Esophagus squamous epithelium (tissue), 5 donors: ENCODE results near the gene SHISA6. TPM values are rescaled to one million over a fixed set of nuclear protein-coding genes. Genes with fewer than 3 reads are reported as not detected.

Experiments
- DNase-seq: peaks from one replicate; lab custom pipeline; 2025; lab: John Stamatoyannopoulos, UW
- H3K27ac ChIP-seq, 4 donors: fragments of 200-600 bp; sonication (generic); one replicate each; pipeline ENCODE4 v1.5.1; 2016 to 2019; ENCODE audit warnings: mild to moderate bottlenecking in 1 of 4
- H3K27me3 ChIP-seq, 4 donors: fragments of 200-600 bp; sonication (generic); 1 replicate in 3 of 4; 2 replicates in 1 of 4; pipeline versions ENCODE4 v1.5.1 to v1.6.0; 2017 to 2021; ENCODE audit warnings: antibody characterized with exemption in 1 of 4
- H3K36me3 ChIP-seq, 3 donors: fragments of 200-600 bp; sonication (generic); one replicate each; pipeline ENCODE4 v1.5.1; 2016 to 2019
- H3K4me1 ChIP-seq, 3 donors: fragments of 200-600 bp; sonication (generic); one replicate each; pipeline ENCODE4 v1.5.1; 2017 to 2019
- H3K4me3 ChIP-seq, 4 donors: fragments of 200-600 bp; sonication (generic); 1 replicate in 3 of 4; 2 replicates in 1 of 4; pipeline ENCODE4 v1.5.1; 2016 to 2019; ENCODE audit warnings: mild to moderate bottlenecking in 2 of 4, moderate library complexity in 1 of 4
- H3K9me3 ChIP-seq, 3 donors: fragments of 200-600 bp; sonication (generic); one replicate each; pipeline ENCODE4 v1.5.1; 2016 to 2019
- POLR2A ChIP-seq, 4 donors: fragments of 450-650 bp; IDR thresholded peaks; one replicate each; pipeline ENCODE4 v1.6.1; 2017; ENCODE audit warnings: antibody characterized with exemption in 4 of 4, mild to moderate bottlenecking in 4 of 4, moderate library complexity in 3 of 4
- WGBS, 2 donors: methylation state at CpG; one replicate each; pipeline ENCODE4 v1.1.5; 2018; 5-methylcytosine and 5-hydroxymethylcytosine counted together
- intact Hi-C: fragments of 100-400 bp; cut with DNase I; formaldehyde crosslinking; loops from one replicate; pipeline ENCODE4 v1.15.0; 2022
- total RNA-seq, 4 donors: library from RNA; depleted of rRNA; stranded (reverse); fragments of >200 nt; gene quantifications; one replicate each; pipeline ENCODE4 v1.1.0, GENCODE V29; 2016
- TF ChIP-seq, protein P1 (sequence below), 6 experiments: fragments of 450-650 bp in 4 of 6; fragments of 200-600 bp in 2 of 6; sonication (generic) in 2 of 6; IDR thresholded peaks; one replicate each; pipeline ENCODE4 v1.5.1; 2016 to 2019; ENCODE audit warnings: antibody characterized with exemption in 6 of 6, mild to moderate bottlenecking in 4 of 6, moderate library complexity in 4 of 6
- donor health status: DM: yes; HTN: yes; CAD: no.

SHISA6 gene
- total RNA-seq, 4 donors from 2014 or later = 0.19 to 1.5 (median 0.71) TPM

DNA sequence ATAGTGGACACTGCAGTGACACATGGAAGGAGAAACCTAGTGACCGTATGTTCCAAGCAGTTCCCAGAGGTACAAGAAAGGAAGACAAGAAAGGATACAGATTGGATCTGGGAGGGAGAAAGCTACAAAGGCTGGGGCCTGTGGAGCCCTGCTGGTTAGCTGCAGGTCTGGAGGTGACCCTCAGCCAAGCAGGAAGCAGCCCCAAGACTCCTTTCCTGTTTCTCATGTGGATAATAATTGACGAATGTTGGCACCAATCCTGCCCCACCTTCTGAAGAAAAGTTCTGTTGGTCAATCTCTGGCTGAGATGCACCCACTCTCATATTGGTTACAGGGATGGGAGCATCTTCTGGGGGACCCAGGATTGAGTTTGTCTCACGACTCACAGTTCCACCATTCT lies 99.8 kb downstream of the SHISA6 start:
- Histone ChIP-seq H3K9me3 (no peaks in the 10 kb centered on the region), H3K27me3 (no peaks in the 10 kb centered on the region), H3K27ac (no peak overlapping the region), H3K4me3 (no peak overlapping the region), H3K36me3 (no peaks in the 10 kb centered on the region), H3K4me1 (no peaks in the 10 kb centered on the region)
- no peak for TF ChIP-seq POLR2A (IDR thresholded peaks at IDR 0.05)
- TF ChIP-seq, protein P1, sequence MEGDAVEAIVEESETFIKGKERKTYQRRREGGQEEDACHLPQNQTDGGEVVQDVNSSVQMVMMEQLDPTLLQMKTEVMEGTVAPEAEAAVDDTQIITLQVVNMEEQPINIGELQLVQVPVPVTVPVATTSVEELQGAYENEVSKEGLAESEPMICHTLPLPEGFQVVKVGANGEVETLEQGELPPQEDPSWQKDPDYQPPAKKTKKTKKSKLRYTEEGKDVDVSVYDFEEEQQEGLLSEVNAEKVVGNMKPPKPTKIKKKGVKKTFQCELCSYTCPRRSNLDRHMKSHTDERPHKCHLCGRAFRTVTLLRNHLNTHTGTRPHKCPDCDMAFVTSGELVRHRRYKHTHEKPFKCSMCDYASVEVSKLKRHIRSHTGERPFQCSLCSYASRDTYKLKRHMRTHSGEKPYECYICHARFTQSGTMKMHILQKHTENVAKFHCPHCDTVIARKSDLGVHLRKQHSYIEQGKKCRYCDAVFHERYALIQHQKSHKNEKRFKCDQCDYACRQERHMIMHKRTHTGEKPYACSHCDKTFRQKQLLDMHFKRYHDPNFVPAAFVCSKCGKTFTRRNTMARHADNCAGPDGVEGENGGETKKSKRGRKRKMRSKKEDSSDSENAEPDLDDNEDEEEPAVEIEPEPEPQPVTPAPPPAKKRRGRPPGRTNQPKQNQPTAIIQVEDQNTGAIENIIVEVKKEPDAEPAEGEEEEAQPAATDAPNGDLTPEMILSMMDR (IDR thresholded peaks at IDR 0.05) = no peak
- intact Hi-C loops = no loop called here
- no peak for DNase-seq
- WGBS, 2 donors = 55 to 70% methylated on average over 3 of the region's 3 CpGs

DNA sequence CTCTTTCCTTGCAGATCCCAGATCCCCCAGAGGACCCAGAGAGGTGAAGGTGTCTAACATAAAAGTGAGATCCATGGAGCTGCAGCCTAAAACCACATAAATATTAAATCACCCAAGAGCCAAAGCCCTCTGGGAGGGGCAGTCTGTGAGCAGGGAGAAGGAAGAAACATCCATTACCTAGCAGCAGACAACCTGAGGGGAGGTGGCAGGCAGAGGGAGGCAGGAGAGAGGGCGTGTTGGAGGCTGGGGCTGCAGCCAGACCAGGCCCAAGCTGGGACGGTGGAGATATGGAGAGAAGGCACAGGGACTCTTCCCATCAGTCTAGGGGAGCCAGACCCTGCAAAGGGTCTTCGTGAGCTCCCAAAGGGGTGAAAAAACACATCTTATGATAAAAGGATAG lies 101.1 kb downstream of the SHISA6 start:
- no peaks in the 10 kb centered on the region for H3K36me3 ChIP-seq
- no peak for DNase-seq
- WGBS, 2 donors = 31 to 72% methylated on average over 3 of the region's 3 CpGs
- no peaks in the 10 kb centered on the region for H3K27me3 ChIP-seq
- TF ChIP-seq POLR2A (IDR thresholded peaks at IDR 0.05) = no peak
- TF ChIP-seq, protein P1 (IDR thresholded peaks at IDR 0.05) = no peak
- no peaks in the 10 kb centered on the region for H3K9me3 ChIP-seq
- H3K4me1 ChIP-seq = no peaks in the 10 kb centered on the region
- H3K27ac ChIP-seq = no peak overlapping the region
- H3K4me3 ChIP-seq = no peak overlapping the region
- intact Hi-C loops = no loop called here

DNA sequence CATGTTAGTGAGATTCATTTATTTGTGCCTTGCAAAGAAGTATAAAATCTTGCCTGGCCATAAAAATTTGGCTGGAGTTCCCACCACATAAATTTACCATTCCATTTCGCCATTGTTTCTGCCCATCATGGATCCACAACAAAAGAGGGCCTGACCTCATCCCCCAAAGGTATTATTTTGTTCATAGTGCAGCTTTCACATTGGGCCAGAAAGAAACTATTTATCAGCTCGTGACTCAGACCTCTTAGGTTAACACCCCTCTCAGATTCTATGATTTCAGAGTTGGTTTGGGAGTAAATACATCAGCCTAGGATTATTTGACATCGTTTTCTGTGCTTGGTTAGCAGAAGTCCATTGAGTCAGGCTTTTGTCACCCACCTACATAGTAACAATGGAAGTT lies 108.1 kb downstream of the SHISA6 start:
- TF ChIP-seq POLR2A (IDR thresholded peaks at IDR 0.05) = no peak
- TF ChIP-seq, protein P1 (IDR thresholded peaks at IDR 0.05) = no peak
- Histone ChIP-seq H3K36me3 (no peaks in the 10 kb centered on the region), H3K27me3 (no peaks in the 10 kb centered on the region), H3K27ac (no peak overlapping the region), H3K4me1 (no peaks in the 10 kb centered on the region), H3K4me3 (no peak overlapping the region), H3K9me3 (no peaks in the 10 kb centered on the region)
- intact Hi-C loops = no loop called here
- no peak for DNase-seq
- WGBS, 2 donors = 51 to 59% methylated on average over 3 of the region's 3 CpGs

DNA sequence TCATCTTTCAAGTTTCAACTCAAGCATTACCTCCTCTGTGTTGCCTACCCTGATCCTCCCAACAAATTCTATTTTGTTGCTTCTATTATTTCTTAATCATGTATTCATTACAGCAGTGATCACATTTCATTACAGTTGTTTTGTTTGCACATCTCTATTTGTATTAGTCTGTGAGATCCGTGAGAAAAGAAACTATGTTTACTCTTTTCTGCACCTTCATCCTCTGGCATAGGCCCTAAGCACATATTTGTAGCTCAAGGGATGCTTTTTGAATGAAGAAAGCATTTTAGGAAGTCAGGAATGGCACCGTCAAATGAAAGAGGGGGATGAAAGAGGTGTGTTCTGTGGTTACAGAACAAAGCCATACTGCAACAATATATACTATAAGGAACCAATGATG lies 110.5 kb downstream of the SHISA6 start:
- H3K4me1 ChIP-seq = no peaks in the 10 kb centered on the region
- no peak for TF ChIP-seq POLR2A (IDR thresholded peaks at IDR 0.05)
- TF ChIP-seq, protein P1 (IDR thresholded peaks at IDR 0.05) = no peak
- intact Hi-C loops = no loop called here
- DNase-seq = no peak
- no peak overlapping the region for H3K27ac ChIP-seq
- H3K36me3 ChIP-seq = no peaks in the 10 kb centered on the region
- H3K27me3 ChIP-seq = no peaks in the 10 kb centered on the region
- no peak overlapping the region for H3K4me3 ChIP-seq
- H3K9me3 ChIP-seq = no peaks in the 10 kb centered on the region
- 56 to 58% methylated on average over 2 of the region's 2 CpGs for WGBS, 2 donors

DNA sequence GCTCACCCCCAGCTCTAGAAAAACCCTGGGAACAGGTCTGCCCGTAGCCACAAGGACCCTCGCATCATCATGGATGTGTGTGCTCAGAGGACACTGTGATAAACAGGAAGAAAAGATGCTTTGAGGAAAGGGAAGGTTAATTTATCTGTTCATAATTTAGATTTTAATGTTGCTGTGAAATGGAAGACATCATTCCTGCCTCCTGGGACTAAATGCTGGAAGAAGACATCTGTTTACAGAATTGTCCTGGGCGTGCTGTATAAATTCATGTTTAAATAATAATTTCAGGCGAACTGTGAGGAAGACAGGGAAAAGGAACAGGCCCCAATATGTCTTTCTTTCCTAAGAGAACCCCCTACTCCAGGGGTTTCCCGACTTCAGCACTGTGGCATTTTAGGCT lies 112.6 kb downstream of the SHISA6 start:
- DNase-seq = no peak
- intact Hi-C loops = no loop called here
- Histone ChIP-seq H3K4me3 (no peak overlapping the region), H3K4me1 (no peaks in the 10 kb centered on the region), H3K27me3 (no peaks in the 10 kb centered on the region), H3K27ac (no peak overlapping the region), H3K36me3 (no peaks in the 10 kb centered on the region), H3K9me3 (no peaks in the 10 kb centered on the region)
- TF ChIP-seq, protein P1 (IDR thresholded peaks at IDR 0.05) = no peak
- no peak for TF ChIP-seq POLR2A (IDR thresholded peaks at IDR 0.05)
- WGBS, 2 donors = 70 to 80% methylated on average over 5 of the region's 5 CpGs
